ENCODE measurements around the gene CRADD.

DNA sequence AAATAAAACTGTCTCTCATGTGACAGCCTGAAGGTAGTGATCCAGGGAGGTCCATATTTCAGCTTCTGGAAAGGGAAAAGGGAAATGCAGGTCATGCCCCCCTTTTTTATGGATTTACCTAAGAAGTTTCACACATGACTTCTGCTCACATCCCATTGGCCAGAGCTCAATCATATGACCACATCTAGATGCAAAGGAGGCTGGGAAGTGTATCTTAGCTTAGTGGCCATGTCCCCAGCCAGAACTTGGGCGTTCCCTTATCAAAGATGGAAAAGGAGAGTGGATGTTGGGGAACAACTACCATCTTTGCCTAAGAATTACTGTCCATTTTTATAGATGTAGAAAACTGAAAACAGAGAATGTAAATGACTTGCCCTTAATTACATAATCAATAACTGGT is 26.5 kb upstream of the CRADD start:
- TF ChIP-seq, protein P1, sequence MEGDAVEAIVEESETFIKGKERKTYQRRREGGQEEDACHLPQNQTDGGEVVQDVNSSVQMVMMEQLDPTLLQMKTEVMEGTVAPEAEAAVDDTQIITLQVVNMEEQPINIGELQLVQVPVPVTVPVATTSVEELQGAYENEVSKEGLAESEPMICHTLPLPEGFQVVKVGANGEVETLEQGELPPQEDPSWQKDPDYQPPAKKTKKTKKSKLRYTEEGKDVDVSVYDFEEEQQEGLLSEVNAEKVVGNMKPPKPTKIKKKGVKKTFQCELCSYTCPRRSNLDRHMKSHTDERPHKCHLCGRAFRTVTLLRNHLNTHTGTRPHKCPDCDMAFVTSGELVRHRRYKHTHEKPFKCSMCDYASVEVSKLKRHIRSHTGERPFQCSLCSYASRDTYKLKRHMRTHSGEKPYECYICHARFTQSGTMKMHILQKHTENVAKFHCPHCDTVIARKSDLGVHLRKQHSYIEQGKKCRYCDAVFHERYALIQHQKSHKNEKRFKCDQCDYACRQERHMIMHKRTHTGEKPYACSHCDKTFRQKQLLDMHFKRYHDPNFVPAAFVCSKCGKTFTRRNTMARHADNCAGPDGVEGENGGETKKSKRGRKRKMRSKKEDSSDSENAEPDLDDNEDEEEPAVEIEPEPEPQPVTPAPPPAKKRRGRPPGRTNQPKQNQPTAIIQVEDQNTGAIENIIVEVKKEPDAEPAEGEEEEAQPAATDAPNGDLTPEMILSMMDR (IDR thresholded peaks at IDR 0.05): no peak
- TF ChIP-seq POLR2A (IDR thresholded peaks at IDR 0.05): no peak
